ENCODE data around the gene OMA1. TPM values are rescaled to one million over a fixed set of nuclear protein-coding genes. Genes with fewer than 3 reads are reported as not detected.
A peak's percentile ranks its signal among the peaks of the same experiment; 100 is the strongest.
"Not testable (repeated sequence)": the region's sequence is repeated elsewhere in the genome, so short reads cannot be mapped to it uniquely, and the experiment has no call there.

Gene OMA1
- total RNA-seq, 1 experiment from 2014 or later, result 21.9 TPM

DNA sequence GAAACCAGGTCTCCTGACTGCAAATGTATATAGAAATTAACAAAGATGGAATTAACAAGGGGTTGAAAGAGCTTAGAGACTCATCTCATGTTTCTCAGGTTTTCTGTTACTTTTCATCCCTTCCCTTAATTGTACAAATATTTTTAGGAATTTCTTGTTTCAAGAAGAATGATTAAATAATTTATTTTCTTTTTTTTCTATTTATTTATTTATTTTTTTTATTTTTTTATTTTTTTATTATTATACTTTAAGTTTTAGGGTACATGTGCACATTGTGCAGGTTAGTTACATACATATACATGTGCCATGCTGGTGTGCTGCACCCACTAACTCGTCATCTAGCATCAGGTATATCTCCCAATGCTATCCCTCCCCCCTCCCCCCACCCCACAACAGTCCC is 35.6 kb upstream of the OMA1 start:
- H3K4me2 ChIP-seq (ENCODE audit: low read length); H3K36me3 ChIP-seq (ENCODE audit: control insufficient read depth in 1 of 2, insufficient read depth in 2 of 2, low read length in 2 of 2); CTCF ChIA-PET; RAD21 ChIA-PET (ENCODE audit: low non-redundant PET in 1 of 2, low total read pairs in 2 of 2, uncharacterized antibody in 2 of 2, unreplicated experiment in 2 of 2); H3K9me3 ChIP-seq (ENCODE audit: control insufficient read depth in 1 of 2, insufficient read depth in 1 of 2, low read depth in 1 of 2, low read length in 2 of 2); ATAC-seq; POLR2A ChIA-PET; H3K27ac ChIP-seq (ENCODE audit: low read depth, low read length); H2AFZ ChIP-seq (ENCODE audit: low read depth, low read length, poor library complexity, severe bottlenecking); H3K9me2 ChIP-seq (ENCODE audit: insufficient read depth); H3K9ac ChIP-seq (ENCODE audit: low read length); H3K79me2 ChIP-seq (ENCODE audit: insufficient read depth, low read length); H4K20me1 ChIP-seq (ENCODE audit: insufficient read depth); H3K27me3 ChIP-seq (ENCODE audit: insufficient read depth, low read length); H3K4me3 ChIP-seq (replicated peaks in 1 of 2; ENCODE audit: low read depth in 1 of 2, low read length in 2 of 2); BruUV-seq (replicated peaks); intact Hi-C loops (cut with micrococcal nuclease); DNase-seq (ENCODE audit: low read depth, low spot score): not testable (repeated sequence)
- H3K4me1 ChIP-seq (ENCODE audit: control insufficient read depth in 1 of 2, insufficient read depth in 2 of 2, low read length in 2 of 2), result peaks cover 42 to 78% of the 10 kb centered on the region in 2 experiments

DNA sequence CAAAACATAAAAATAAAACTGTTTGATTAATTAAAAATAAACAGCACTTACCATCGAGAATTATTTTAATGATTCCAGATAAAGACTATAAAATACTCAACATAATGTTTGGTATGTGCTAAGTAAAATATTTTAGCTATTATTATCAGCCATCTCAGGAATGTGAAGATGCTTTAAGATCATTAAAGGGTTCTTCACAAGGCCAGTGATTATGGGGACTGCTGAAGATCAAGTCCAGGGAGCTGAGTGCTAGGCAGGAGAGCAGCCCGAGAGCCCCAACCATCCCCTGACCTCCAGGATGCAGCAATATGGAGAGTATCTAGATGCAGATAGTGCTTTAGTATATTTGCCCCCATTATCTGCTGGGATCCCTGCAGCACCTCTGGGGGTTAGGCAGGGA is 35.1 kb upstream of the OMA1 start:
- peaks cover 42 to 78% of the 10 kb centered on the region in 2 experiments for H3K4me1 ChIP-seq (ENCODE audit: control insufficient read depth in 1 of 2, insufficient read depth in 2 of 2, low read length in 2 of 2)
- RAD21 ChIA-PET (ENCODE audit: low non-redundant PET in 1 of 2, low total read pairs in 2 of 2, uncharacterized antibody in 2 of 2, unreplicated experiment in 2 of 2), result interaction anchor here in 1 of 2 experiments (0.6 kb wide), 1 partner anchor 146 kb away, joined by 3 read pairs; no protein-coding TSS in a partner anchor
- BruUV-seq (replicated peaks), result no TSS peak

DNA sequence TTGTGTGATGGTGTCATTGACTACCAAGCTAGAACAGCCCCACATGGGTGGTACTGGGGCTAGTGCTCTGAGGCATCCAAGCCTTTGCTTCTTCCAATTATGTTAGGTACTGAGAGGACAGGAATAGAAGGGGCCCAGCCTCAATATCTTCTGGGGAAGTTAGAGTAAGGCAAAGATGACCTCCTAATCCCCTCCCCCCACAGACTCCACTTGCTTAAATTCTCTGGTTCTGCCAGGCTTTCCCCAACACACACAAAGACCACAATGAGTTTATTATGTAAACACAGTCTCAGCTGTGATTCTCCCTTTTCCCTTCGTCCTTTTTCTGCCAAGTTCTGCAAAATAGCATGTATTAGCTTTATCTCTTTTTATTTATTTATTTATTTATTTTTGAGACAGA is 33.7 kb upstream of the OMA1 start:
- Histone ChIP-seq H3K9ac (ENCODE audit: low read length) (no peak overlapping the region), H3K4me2 (ENCODE audit: low read length) (no peak overlapping the region; the same call in 1 of the 2 replicates), H3K4me3 (replicated peaks in 1 of 2; ENCODE audit: low read depth in 1 of 2, low read length in 2 of 2) (no peak overlapping the region), H3K27me3 (ENCODE audit: insufficient read depth, low read length) (no peaks in the 10 kb centered on the region), H3K9me3 (ENCODE audit: control insufficient read depth in 1 of 2, insufficient read depth in 1 of 2, low read depth in 1 of 2, low read length in 2 of 2) (no peaks in the 10 kb centered on the region), H3K27ac (ENCODE audit: low read depth, low read length) (no peak overlapping the region), H3K9me2 (ENCODE audit: insufficient read depth) (no peaks in the 10 kb centered on the region), H3K36me3 (ENCODE audit: control insufficient read depth in 1 of 2, insufficient read depth in 2 of 2, low read length in 2 of 2) (no peaks in the 10 kb centered on the region), H3K79me2 (ENCODE audit: insufficient read depth, low read length) (no peaks in the 10 kb centered on the region), H3K4me1 (ENCODE audit: control insufficient read depth in 1 of 2, insufficient read depth in 2 of 2, low read length in 2 of 2) (peaks cover 30 to 74% of the 10 kb centered on the region in 2 experiments), H2AFZ (ENCODE audit: low read depth, low read length, poor library complexity, severe bottlenecking) (no peak overlapping the region), H4K20me1 (ENCODE audit: insufficient read depth) (no peaks in the 10 kb centered on the region)
- ATAC-seq, result no peak
- ChIA-PET CTCF (no interaction called here), RAD21 (ENCODE audit: low non-redundant PET in 1 of 2, low total read pairs in 2 of 2, uncharacterized antibody in 2 of 2, unreplicated experiment in 2 of 2) (no interaction called here), POLR2A (no interaction called here)
- intact Hi-C loops (cut with micrococcal nuclease), result no loop called here
- no TSS peak for BruUV-seq (replicated peaks)
- no peak for DNase-seq (ENCODE audit: low read depth, low spot score)
- TF ChIP-seq YY1 (IDR thresholded peaks at IDR 0.05; ENCODE audit: extremely low read depth, insufficient replicate concordance, low read depth, low read length), result no peak
- no peak for TF ChIP-seq POLR2AphosphoS5 (IDR thresholded peaks at IDR 0.05; ENCODE audit: low read depth, low read length)
- TF ChIP-seq, protein P1, sequence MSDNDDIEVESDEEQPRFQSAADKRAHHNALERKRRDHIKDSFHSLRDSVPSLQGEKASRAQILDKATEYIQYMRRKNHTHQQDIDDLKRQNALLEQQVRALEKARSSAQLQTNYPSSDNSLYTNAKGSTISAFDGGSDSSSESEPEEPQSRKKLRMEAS (IDR thresholded peaks at IDR 0.05), result no peak
- no peak for TF ChIP-seq SP1 (IDR thresholded peaks at IDR 0.05; ENCODE audit: low read depth)
- TF ChIP-seq, protein P2, sequence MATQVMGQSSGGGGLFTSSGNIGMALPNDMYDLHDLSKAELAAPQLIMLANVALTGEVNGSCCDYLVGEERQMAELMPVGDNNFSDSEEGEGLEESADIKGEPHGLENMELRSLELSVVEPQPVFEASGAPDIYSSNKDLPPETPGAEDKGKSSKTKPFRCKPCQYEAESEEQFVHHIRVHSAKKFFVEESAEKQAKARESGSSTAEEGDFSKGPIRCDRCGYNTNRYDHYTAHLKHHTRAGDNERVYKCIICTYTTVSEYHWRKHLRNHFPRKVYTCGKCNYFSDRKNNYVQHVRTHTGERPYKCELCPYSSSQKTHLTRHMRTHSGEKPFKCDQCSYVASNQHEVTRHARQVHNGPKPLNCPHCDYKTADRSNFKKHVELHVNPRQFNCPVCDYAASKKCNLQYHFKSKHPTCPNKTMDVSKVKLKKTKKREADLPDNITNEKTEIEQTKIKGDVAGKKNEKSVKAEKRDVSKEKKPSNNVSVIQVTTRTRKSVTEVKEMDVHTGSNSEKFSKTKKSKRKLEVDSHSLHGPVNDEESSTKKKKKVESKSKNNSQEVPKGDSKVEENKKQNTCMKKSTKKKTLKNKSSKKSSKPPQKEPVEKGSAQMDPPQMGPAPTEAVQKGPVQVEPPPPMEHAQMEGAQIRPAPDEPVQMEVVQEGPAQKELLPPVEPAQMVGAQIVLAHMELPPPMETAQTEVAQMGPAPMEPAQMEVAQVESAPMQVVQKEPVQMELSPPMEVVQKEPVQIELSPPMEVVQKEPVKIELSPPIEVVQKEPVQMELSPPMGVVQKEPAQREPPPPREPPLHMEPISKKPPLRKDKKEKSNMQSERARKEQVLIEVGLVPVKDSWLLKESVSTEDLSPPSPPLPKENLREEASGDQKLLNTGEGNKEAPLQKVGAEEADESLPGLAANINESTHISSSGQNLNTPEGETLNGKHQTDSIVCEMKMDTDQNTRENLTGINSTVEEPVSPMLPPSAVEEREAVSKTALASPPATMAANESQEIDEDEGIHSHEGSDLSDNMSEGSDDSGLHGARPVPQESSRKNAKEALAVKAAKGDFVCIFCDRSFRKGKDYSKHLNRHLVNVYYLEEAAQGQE (IDR thresholded peaks at IDR 0.05; ENCODE audit: low read depth), result no peak
- TF ChIP-seq, protein P3, sequence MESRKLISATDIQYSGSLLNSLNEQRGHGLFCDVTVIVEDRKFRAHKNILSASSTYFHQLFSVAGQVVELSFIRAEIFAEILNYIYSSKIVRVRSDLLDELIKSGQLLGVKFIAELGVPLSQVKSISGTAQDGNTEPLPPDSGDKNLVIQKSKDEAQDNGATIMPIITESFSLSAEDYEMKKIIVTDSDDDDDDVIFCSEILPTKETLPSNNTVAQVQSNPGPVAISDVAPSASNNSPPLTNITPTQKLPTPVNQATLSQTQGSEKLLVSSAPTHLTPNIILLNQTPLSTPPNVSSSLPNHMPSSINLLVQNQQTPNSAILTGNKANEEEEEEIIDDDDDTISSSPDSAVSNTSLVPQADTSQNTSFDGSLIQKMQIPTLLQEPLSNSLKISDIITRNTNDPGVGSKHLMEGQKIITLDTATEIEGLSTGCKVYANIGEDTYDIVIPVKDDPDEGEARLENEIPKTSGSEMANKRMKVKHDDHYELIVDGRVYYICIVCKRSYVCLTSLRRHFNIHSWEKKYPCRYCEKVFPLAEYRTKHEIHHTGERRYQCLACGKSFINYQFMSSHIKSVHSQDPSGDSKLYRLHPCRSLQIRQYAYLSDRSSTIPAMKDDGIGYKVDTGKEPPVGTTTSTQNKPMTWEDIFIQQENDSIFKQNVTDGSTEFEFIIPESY (IDR thresholded peaks at IDR 0.05; ENCODE audit: extremely low read depth, insufficient replicate concordance, low read length), result no peak

More for the DNA sequence above, 35.1 kb upstream of the OMA1 start:
- Histone ChIP-seq H3K4me3 (replicated peaks in 1 of 2; ENCODE audit: low read depth in 1 of 2, low read length in 2 of 2) (no peak overlapping the region), H4K20me1 (ENCODE audit: insufficient read depth) (no peaks in the 10 kb centered on the region), H3K9me2 (ENCODE audit: insufficient read depth) (no peaks in the 10 kb centered on the region), H3K27me3 (ENCODE audit: insufficient read depth, low read length) (no peaks in the 10 kb centered on the region), H3K27ac (ENCODE audit: low read depth, low read length) (no peak overlapping the region), H3K4me2 (ENCODE audit: low read length) (no peak overlapping the region), H2AFZ (ENCODE audit: low read depth, low read length, poor library complexity, severe bottlenecking) (peak overlapping the region; percentile 3), H3K36me3 (ENCODE audit: control insufficient read depth in 1 of 2, insufficient read depth in 2 of 2, low read length in 2 of 2) (no peaks in the 10 kb centered on the region), H3K9ac (ENCODE audit: low read length) (no peak overlapping the region), H3K79me2 (ENCODE audit: insufficient read depth, low read length) (no peaks in the 10 kb centered on the region), H3K9me3 (ENCODE audit: control insufficient read depth in 1 of 2, insufficient read depth in 1 of 2, low read depth in 1 of 2, low read length in 2 of 2) (no peaks in the 10 kb centered on the region)
- ATAC-seq (no peak), DNase-seq (ENCODE audit: low read depth, low spot score) (no peak)
- TF ChIP-seq SP1 (IDR thresholded peaks at IDR 0.05; ENCODE audit: low read depth), result no peak
- TF ChIP-seq EZH2 (IDR thresholded peaks at IDR 0.05), result no peak
- intact Hi-C loops (cut with micrococcal nuclease), result no loop called here
- ChIA-PET POLR2A (no interaction called here), CTCF (no interaction called here)

Measured in HCT116 (cell line).